ENCODE measurements around the gene VSTM2B. TPM values are rescaled to one million over a fixed set of nuclear protein-coding genes. Genes with fewer than 3 reads are reported as not detected.

Gene VSTM2B
- total RNA-seq, 1 experiment from 2014 or later, result 0.31 TPM

DNA sequence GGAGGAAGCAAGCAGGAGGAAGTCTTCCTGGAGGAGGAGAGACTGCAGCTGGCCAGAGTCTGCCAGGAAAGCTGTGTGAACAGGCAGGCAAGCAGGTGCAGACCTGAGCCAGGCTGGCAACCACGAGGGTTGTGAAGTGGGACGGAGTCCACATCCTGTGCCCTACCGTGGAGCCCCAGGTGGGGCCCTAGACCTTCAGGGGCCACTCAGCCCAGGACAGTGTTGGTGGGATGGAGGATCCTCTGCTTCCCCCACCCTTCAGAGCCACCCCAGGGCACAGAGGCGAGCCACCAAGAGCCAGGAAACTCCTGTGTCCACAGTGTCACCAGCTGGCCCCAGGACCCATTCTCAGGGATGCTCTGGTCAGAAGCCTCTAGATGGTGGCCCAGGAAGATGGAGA is 8.4 kb upstream of the VSTM2B start:
- Histone ChIP-seq H3K9ac (ENCODE audit: extremely low read depth, insufficient read length, low read length) (no peak overlapping the region), H2AK5ac (ENCODE audit: insufficient read length, low read length) (no peak overlapping the region), H3K27ac (ENCODE audit: insufficient read length, low read depth, low read length) (no peak overlapping the region), H3K79me1 (ENCODE audit: insufficient read depth, low read depth, low read length, poor library complexity, severe bottlenecking) (no peaks in the 10 kb centered on the region), H3K79me2 (ENCODE audit: insufficient read depth, low read length) (no peaks in the 10 kb centered on the region), H3K4me1 (ENCODE audit: insufficient read depth, low read length) (no peaks in the 10 kb centered on the region), H3K9me3 (ENCODE audit: control insufficient read depth, low read depth, low read length) (no peaks in the 10 kb centered on the region), H3K4ac (ENCODE audit: low read depth, low read length) (no peak overlapping the region), H3K18ac (ENCODE audit: insufficient read length, low read depth, low read length) (no peak overlapping the region), H2BK20ac (ENCODE audit: low read depth, low read length, poor library complexity, severe bottlenecking) (no peak overlapping the region), H2AFZ (ENCODE audit: low read length) (no peak overlapping the region), H2BK120ac (ENCODE audit: low read depth, low read length, poor library complexity, severe bottlenecking) (no peak overlapping the region), H3K56ac (ENCODE audit: insufficient read length, low read depth, low read length) (no peak overlapping the region), H4K8ac (replicated peaks; ENCODE audit: insufficient read length, low read depth, low read length) (no peak overlapping the region), H4K5ac (ENCODE audit: insufficient read length, low read depth, low read length) (no peak overlapping the region), H3K23ac (ENCODE audit: insufficient read length, low read depth, low read length) (no peak overlapping the region), H3T11ph (ENCODE audit: low read length) (no peak overlapping the region), H3K23me2 (ENCODE audit: insufficient read length, low read depth, low read length, poor library complexity, severe bottlenecking) (no peaks in the 10 kb centered on the region), H3K14ac (ENCODE audit: insufficient read depth, low read length) (no peak overlapping the region; the same call in 1 of the 2 replicates), H2BK12ac (ENCODE audit: insufficient read length, low read depth, low read length) (no peak overlapping the region), H2BK5ac (ENCODE audit: insufficient read length, low read length) (no peak overlapping the region), H3K4me2 (ENCODE audit: insufficient read depth, insufficient read length, low read length) (no peak overlapping the region), H3K27me3 (ENCODE audit: insufficient read depth, low read length) (peaks cover 3% of the 10 kb centered on the region; the same call in 1 of the 2 replicates), H2BK15ac (ENCODE audit: low read depth, low read length) (no peak overlapping the region), H4K91ac (ENCODE audit: insufficient read length, low read depth, low read length) (no peak overlapping the region), H4K20me1 (ENCODE audit: control insufficient read depth, insufficient read depth, insufficient read length) (no peaks in the 10 kb centered on the region)
- H3K27ac Mint-ChIP-seq, result no peak overlapping the region
- no peak for DNase-seq
- H3K9me3 Mint-ChIP-seq, result no peaks in the 10 kb centered on the region; a peak in 1 of 5 replicates
- H3K36me3 Mint-ChIP-seq (ENCODE audit: insufficient read depth in 1 of 3, low read depth in 3 of 3), result no peaks in the 10 kb centered on the region
- peaks cover 65% of the 10 kb centered on the region for H3K27me3 Mint-ChIP-seq (ENCODE audit: low read depth)
- no CpG with 5 or more reads among the region's 4 CpGs for WGBS (ENCODE audit: extremely low coverage, insufficient read length, low lambda C conversion rate)
- 0 out of 4 replicates have a peak, but pooled peaks cover 0 to 2% of the 10 kb centered on the region in 2 experiments for H3K4me1 Mint-ChIP-seq
- H3K4me3 Mint-ChIP-seq, result no peak overlapping the region
- TF ChIP-seq, protein P1, sequence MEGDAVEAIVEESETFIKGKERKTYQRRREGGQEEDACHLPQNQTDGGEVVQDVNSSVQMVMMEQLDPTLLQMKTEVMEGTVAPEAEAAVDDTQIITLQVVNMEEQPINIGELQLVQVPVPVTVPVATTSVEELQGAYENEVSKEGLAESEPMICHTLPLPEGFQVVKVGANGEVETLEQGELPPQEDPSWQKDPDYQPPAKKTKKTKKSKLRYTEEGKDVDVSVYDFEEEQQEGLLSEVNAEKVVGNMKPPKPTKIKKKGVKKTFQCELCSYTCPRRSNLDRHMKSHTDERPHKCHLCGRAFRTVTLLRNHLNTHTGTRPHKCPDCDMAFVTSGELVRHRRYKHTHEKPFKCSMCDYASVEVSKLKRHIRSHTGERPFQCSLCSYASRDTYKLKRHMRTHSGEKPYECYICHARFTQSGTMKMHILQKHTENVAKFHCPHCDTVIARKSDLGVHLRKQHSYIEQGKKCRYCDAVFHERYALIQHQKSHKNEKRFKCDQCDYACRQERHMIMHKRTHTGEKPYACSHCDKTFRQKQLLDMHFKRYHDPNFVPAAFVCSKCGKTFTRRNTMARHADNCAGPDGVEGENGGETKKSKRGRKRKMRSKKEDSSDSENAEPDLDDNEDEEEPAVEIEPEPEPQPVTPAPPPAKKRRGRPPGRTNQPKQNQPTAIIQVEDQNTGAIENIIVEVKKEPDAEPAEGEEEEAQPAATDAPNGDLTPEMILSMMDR (conservative IDR thresholded peaks at IDR 0.05), result no peak
